HG02852 (cell line): ENCODE data around the gene CNP.

Experiments used
- ATAC-seq: cut with Tn5 transposase; IDR thresholded peaks from one replicate; pipeline ENCODE4 v1.9.1; 2021; ENCODE audit warnings: mild to moderate bottlenecking, moderate library complexity; ENCODE audit not compliant: unreplicated experiment

The CNP gene

DNA sequence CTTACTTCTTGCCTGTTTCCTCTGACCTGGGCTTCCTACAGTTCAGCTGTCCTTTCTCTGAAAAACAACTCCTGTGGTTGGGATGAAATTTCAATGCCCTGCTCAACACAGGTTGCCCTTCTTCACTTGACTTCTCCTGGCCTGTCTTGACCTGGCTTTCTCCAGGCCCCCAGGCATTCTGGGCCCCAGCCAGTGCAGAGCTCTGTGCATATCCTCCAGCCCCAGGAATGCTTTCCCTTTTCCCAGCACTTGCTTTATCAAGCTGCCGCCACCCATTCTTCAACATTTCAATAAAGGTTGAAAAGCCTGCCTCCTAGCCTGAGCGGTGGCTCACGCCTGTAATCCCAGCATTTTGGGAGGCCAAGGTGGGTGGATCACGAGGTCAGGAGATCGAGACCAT lies 25.4 kb upstream of the CNP start:
- no peak for ATAC-seq

DNA sequence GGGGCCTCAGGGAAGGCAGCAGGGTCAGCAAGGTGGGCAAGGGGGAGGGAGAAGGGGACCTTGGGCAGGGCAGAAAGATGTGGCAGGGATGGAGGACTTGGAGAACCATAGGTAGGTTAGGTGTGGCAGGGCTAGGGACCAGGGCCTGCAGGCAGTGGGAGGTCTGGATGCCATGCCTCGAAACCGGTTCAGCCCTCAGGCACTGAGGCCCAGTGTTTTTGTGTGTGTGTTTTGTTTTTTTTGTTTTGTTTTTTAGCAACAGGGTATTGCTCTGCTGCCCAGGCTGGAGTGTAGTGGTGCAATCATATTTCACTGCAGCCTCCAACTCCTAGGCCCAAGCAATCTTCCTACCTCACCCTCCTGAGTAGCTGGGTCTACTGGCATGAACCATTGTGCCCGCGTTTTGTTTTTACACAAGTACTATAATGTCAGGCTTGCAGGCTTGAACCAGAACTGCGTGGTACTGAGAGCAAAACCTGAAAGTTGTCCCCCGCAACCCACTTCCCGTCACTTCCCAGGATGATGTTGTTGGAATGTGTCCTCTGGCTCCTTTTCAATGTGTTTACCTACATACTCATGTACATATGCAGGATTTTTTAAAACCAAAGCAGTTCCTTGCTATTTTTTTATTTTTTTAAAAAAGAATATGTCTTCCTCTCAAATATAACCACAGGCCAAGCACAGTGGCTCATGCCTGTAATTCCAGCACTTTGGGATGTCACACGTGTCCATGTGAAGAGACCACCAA lies 23.8 kb upstream of the CNP start:
- ATAC-seq: no peak

DNA sequence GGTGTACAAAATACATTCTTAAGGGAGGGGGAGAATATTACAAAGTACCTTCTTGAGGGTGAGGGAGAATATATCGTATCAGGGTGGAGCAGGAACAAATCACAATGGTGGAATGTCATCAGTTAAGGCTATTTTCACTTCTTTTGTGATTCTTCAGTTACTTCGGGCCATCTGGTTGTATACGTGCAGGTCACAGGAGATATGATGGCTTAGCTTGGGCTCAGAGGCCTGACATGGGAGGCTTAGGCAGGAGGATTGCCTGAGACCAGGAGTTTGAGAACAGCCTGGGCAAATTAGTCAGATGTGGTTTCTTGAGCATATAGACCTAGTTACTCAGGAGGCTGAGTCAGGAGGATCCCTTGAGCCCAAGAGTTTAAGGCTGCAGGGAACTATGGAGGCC lies 23.1 kb upstream of the CNP start:
- ATAC-seq: no peak

DNA sequence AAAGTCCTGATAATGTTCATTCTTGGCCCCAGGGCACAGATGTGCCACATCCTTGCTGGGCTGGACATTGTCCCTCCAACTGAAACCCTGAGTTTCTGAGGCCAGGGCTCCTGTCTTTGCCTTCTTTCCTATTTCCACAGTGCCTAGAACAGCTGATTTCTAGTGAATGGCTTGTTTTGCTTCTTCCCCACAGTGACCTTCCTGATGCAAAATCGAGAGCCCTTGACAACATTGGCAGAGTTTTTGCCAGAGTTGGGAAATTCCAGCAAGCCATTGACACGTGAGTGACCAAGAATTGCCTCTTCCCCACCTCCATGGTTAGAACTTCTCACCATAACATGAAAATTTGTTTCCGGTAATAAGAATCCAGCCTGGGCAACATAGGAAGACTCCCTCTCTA lies 21.7 kb upstream of the CNP start:
- ATAC-seq: no peak

DNA sequence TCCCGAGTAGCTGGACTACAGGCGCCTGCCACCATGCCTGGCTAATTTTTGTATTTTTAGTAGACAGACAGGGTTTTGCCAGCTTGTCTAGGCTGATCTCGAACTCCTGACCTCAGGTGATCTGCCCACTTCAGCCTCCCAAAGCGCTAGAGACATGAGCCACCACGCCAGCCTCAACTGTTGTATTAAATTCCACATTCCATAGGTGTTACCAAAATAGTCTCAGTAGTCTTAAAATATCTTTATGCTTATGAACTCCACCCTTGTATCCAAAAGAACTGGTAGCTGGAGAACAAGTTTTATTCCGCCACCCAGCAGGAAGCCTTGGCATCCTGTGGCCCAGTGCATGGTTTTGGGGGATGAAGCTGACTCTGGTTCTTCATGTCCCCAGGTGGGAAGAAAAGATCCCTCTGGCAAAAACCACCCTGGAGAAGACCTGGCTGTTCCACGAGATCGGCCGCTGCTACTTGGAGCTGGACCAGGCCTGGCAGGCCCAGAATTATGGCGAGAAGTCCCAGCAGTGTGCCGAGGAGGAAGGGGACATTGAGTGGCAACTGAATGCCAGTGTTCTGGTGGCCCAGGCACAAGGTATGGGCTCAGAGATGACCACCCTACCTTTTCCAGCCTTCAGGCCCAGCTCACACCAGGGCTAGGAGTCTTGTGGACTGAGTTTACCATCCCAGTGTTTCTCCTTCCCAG lies 17.7 kb upstream of the CNP start:
- no peak for ATAC-seq

DNA sequence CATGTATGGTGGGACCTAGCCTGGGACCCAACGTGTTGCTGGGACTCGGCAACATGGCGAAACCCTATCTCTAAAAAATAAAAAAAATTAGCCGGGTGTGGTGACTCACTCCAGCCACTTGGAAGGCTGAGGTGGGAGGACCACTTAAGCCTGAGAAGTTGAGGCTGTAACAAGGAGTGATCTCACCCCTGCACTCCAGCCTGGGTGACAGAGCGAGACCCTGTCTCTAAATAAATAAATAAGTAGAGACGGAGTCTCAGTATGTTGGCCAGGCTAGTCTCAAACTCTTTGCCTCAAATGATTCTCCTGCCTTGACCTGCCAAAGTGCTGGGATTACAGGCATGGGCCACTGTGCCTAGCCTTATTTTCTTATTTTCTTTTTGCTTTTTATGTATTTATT lies 10.1 kb upstream of the CNP start:
- no peak for ATAC-seq

DNA sequence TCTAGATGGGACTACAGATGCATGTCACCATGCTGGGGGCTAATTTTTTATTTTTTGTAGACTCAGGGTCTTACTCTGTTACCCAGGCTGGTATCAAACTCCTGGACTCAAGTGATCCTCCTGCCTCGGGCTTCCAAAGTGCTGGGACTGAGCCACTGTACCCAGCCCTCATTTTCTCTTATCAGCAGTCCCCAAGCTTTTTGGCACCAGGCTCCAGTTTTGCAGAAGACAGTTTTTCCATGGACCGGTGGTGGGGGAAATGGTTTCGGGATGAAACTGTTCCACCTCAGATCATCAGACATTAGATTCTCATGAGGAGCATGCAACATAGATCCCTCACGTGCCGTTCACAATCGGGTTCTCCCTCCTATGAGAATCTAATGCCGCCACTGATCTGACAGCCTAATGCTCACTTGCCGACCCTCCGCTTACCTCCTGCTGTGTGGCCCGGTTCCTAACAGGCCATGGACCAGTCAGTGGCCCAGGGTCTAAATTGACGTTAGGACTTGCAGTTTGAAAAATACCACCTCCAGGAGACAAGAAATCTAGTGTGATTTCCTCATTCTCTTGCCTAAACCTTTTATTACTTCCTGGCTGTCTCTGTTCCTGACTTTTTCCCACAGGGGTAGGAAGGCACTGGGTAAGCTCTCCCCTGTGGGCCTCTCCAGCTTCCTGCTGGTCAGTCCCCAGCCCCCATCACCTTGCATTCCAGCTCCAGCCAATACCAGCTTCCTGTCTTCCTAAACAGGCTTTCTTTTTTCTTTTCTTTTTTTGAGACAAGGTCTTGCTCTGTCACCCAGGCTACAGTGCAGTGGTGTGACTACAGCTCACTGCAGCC lies 9.3 kb upstream of the CNP start:
- ATAC-seq: no peak

DNA sequence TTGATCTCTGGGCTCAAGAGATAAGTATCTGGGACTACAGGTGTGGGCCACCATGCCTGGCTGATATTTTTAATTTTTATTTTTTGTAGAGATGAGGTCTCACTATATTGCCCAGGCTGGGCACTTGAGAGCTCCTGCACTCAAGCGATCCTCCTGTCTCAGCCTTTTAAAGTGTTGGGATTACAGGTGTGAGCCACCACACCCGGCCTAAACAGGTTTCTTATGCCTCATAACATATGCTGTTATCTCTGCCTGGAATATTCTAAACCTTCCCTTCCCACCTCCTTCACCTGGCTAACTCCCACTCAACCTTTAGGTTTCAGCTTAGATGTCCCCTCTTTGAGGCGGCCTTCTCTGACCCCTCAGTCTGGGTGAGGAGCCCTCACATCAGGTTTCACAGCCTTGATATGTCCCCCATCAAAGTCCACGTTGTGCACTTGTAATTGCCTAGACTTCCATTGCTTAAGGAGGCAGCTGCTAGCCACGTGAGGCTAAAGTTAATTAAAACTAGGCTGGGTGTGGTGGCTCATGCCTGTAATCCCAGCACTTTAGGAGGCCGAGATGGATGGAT lies 8.6 kb upstream of the CNP start:
- ATAC-seq: no peak

DNA sequence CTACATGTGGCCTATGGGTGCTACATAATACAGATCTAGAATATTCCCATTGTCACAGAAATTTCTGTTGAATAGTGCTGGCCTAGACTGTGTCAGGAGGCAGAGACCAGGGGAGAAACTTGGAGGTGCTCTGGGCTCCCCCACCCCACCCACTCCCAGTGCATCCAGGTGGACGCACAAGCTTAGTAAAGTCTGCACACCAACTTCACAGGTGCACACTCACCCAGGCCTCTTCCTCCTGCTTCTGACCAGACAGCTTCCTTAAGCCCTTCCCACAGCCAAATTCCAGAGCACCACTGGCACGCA lies 7.6 kb upstream of the CNP start:
- no peak for ATAC-seq

DNA sequence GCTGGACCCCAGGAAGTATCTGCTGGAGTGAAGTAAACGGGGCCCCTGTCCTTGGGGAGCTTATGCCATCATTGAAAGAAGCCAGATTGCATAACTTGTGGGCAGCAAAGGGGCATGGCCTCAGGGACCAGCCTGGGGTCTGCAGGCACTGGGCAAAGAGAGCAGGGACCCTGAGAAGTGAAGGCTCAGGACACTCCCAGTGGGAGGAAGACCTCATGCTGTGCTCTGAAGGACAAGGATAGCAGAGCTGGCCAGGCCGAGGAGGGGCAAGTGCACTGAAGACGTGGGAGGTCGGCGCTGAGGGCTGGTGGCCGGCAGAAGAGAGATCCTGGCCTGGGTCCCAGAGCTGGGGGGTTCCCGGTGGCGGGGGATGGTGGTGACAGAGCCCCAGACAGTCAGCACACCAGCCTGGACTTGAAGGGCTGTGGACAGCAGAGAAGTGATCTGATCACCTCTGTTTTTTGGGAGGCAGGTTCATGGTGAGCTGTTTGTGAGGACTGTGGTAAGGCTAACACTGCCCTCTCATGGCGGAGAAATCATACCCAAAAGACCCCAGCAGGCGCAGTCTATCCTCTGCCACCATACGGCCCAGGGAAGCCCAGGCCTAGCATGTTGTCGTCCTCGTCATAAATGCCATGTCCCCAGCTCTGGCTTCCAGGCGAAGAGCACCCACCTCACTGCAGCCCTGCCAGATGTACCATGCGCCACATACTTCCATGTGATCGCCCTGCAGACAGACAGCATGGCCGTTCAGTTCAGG lies 7.1 kb upstream of the CNP start:
- no peak for ATAC-seq

DNA sequence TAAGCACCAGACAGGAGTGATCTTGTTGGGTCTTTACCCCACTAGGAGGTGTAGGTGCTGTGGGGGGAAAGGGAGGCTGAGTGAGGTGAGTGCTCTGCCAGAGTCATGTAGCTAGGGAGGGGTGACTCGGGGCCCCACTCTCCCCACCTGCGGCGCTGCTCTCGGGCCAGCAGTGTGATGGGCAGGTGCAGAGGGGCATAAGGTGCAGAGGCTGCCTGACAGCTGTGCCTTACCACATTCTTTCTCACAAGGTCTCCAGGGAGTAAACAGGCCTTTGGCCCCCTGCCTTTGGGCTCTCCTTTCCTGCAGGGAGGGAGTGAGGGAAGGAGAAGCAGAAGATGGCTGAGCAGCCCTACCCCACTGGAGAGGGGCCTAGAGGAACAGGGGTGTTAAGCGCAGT lies 4.5 kb upstream of the CNP start:
- ATAC-seq: no peak

DNA sequence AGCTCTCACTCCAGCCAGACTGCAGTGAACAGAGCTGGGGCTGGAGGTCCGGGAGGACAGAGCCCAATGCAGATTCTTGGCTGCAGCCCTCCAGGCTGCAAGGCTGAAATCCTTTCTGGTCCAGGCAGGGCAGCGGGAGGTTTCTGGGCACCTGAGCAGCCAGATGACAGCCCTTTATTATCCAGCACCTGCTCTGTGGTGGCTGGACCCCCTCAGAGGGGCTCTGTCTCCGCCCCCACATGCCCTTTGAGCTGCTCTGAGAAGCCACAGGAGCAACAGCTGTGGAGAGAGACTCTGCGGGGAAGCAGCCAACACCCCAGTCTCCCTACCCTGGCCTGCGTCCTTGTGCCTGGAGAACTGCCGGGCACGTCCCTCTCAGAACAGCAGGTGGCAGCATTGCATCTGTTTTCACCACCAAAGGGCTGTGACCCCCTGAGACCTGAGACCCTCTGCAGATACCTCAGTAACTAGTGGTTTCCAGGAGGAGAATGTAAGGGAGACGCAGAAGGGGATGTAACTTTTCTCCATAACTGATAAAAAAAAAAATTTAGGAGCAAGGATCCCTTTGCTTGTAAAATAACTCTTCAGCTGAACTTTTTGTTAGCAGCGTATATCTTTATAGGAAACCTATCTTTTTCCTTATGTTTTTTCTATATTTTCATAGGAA lies 3.7 kb upstream of the CNP start:
- ATAC-seq: no peak

DNA sequence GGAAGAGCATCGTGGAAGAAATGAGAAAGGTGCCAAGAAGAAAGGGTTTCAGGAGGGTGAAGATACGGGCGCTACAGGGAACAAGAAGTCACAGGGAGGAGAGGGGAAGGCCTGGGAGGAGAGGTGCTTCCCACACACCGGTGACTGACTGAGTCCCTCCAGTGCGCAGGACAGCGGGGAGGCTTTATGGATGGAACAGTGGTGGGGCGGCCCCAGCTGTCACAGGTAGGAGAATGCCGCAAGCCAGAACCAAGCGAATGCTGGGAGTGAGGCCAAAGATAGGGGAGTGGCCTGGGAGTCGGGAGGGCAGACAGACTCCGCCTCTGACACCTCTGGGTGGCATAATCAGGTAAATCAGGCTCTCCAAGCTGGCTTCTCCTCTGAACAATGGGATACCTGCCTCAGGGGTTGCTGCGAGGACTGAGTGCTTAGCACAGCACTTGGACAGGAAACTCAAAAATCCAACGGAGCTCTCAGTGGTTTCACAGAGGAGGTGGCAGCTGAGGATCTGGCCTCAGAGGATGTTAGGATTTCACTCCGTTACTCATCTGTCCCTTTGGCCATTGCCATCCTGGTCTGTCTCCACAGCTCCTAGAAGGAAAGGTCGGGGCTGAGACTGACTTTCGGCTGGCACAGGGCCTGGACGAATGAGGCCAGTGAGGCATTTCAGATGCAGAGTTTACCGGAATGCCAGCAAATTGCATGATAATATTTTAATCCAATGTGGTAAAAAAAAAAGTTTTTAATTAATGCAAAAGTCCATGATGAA lies 717 bp upstream of the CNP start:
- ATAC-seq: no peak

DNA sequence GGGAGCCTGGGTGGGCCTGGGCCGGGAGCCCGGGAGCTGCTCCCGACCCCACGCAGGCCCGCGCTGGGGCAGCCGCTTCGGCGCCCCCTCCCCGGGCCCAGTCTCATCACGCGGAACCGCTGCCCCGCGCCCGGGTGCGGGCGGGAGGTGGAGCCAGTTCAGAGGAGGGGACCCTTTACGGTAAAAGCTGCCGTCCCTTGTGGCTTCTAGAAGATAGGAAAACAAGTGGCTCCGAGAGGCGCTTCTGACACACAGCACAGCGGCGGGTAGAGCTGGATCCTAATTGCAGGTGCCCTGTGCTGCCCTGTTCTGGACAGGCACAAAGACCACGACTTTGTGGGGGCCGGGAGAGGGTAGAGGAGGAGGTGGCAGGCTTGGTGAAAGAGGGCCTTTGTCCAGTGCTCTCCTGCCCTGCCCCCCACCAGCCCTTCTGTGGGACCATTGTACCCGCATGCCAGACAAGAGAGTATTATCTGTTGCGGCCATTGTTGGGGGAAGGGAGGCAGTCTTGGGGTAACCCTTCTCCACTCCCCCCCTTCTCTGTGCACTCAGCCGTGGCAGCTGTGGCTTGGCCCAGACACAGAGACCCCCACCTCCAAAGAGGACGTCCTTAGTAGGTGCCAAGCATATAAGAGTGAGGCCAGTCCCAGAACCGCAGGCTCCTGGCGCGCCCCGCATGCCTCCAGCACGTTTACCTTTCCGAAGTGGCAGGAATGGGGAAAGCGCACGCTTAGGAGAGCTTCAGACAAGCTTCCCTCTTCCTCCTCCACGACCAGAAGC lies 736 bp downstream of the CNP start:
- no peak for ATAC-seq

DNA sequence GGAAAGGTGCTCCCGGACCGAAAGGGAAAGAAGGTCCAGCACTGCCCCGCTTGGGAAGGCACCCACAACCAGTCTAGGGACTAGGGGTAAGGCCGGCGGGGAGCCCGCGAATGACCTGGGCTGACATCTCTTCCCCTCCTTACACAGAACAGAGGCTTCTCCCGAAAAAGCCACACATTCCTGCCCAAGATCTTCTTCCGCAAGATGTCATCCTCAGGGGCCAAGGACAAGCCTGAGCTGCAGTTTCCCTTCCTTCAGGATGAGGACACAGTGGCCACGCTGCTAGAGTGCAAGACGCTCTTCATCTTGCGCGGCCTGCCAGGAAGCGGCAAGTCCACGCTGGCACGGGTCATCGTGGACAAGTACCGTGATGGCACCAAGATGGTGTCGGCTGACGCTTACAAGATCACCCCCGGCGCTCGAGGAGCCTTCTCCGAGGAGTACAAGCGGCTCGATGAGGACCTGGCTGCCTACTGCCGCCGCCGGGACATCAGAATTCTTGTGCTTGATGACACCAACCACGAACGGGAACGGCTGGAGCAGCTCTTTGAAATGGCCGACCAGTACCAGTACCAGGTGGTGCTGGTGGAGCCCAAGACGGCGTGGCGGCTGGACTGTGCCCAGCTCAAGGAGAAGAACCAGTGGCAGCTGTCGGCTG lies 1.5 kb downstream of the CNP start:
- ATAC-seq: no peak

DNA sequence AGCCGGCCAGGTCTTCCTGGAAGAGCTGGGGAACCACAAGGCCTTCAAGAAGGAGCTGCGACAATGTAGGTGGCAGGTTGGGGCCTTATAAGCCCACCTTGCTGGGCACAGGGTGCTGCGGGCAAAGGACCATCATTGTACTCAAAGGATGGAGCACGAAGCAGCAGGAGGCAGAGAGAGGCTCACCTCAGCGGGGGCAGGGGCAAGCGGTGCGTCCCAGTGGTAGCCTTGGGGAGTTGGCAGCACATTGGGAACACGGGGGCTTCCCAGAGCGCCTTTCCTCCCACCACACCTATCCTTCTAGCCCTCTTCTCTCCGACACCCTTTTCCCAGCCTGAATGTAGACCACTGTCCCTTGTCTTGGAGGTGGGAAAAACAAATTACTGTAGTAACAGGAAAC lies 2.1 kb downstream of the CNP start:
- no peak for ATAC-seq

DNA sequence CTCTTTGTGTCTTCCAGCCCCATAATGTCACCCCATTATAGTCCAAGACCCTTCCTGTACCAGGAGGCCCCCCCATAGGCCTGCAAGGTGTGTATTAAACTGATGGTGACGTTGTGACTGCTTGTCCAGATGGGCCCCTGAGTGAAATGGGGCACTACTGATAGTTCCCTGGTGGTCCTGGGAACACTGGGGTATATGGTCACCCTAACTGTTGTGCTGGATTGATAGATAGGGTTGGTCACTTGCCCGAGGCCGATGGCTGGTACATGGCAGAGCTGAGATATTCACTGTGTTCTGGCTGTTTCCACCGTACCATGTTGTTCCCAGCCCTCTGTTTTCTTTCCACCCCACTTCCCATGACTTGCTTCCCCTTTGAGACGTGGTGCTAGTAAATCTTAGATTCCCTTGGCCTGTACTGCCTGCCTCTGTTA lies 4.3 kb downstream of the CNP start:
- ATAC-seq: no peak

DNA sequence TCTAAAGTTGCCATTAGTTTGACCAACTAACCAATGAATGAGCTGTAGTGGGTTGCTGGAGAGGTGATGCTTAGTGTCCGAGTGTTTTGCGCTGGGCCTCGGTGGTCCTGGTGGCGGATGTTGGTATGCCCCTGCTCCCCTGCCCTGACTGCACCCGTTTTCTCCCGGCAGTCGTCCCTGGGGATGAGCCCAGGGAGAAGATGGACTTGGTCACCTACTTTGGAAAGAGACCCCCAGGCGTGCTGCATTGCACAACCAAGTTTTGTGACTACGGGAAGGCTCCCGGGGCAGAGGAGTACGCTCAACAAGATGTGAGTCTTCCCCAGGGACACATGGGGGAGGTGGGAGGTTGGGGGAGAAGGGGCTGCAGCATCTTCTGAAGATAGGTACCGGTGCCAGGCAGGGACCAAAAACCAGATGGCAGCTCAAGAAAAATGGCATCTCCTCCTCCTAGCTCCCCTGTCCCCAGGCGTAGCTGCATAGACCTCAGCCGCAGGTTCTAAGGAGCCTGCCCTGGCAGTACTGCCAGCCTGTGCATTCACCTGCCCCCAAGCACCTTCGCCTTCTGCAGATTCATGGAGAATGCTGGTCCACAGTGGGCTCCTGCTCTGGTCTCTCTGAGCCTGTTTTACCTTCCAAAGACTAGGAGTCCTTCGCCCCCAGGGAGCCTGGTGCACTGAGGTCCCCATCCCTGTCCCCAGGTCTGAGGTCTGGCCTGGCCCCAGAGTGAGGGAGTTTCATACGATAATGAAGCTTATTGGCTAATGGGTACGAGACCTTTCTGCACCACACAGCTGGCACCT lies 5.3 kb downstream of the CNP start:
- no peak for ATAC-seq
